ENCODE results near the gene SRP68.

The SRP68 gene

DNA sequence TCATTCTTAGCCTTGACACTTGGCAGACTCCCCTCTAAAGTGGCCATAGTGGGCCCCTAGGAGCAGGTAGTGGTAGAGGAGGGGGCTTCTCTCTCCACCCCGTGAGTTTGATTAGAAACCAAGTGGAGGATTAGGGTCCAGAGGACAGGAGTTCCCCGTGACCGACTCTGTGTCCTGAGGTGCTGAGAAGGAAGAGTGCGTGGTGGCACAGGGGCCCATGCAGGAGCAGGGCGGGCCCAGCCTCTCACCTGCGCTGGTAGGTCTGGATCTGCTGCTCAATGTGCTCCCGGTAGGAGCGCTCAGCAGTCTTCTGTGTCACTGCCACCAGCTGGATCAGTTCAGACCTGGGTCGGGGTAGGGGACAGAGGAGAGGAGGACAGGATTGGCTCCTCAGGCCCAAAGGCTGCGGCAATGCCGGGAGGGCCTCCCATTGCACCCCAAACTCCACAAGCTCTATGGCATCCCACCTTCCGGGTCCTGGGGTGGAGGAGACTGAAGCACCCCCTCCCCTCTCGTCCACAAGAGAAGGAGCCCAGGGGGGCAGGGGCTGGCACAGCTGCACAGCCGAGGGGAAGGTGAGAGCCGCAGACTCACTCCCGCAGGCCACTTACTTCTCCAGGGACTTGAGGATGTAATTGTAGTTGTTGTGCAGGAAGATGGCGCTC, 12.9 kb upstream of the SRP68 start:
- ChIA-PET POLR2A (no interaction called here), CTCF (no interaction called here)
- no peak overlapping the region for H3K4me3 ChIP-seq (ENCODE audit: control insufficient read depth in 1 of 7, extremely low read depth in 1 of 7, insufficient read depth in 4 of 7, low read depth in 2 of 7, low read length in 6 of 7)
- H3K9me3 ChIP-seq (ENCODE audit: control extremely low read depth in 1 of 5, control insufficient read depth in 4 of 5, insufficient read depth in 2 of 5, low read depth in 1 of 5, low read length in 4 of 5) = no peaks in the 10 kb centered on the region
- H3K36me3 ChIP-seq (ENCODE audit: control insufficient read depth in 4 of 4, insufficient read depth in 4 of 4, low read length in 3 of 4) = peaks cover 6 to 84% (median 68%) of the 10 kb centered on the region in 4 experiments
- peaks cover 0 to 5% (median 3%) of the 10 kb centered on the region in 4 experiments for H3K4me1 ChIP-seq (ENCODE audit: control extremely low read depth in 1 of 4, control insufficient read depth in 4 of 4, insufficient read depth in 4 of 4, low read length in 3 of 4)
- DNase-seq = no peak
- H3K27ac ChIP-seq (ENCODE audit: insufficient read depth in 1 of 2, low read depth in 1 of 2, low read length in 2 of 2, poor library complexity in 1 of 2, severe bottlenecking in 2 of 2) = no peak overlapping the region
- peaks cover 0 to 6% (median 0%) of the 10 kb centered on the region in 5 experiments for H3K27me3 ChIP-seq (replicated peaks in 2 of 5; ENCODE audit: control insufficient read depth in 4 of 5, insufficient read depth in 5 of 5, low read length in 4 of 5)
- 85% methylated on average over 14 of the region's 17 CpGs for WGBS (ENCODE audit: insufficient coverage)

DNA sequence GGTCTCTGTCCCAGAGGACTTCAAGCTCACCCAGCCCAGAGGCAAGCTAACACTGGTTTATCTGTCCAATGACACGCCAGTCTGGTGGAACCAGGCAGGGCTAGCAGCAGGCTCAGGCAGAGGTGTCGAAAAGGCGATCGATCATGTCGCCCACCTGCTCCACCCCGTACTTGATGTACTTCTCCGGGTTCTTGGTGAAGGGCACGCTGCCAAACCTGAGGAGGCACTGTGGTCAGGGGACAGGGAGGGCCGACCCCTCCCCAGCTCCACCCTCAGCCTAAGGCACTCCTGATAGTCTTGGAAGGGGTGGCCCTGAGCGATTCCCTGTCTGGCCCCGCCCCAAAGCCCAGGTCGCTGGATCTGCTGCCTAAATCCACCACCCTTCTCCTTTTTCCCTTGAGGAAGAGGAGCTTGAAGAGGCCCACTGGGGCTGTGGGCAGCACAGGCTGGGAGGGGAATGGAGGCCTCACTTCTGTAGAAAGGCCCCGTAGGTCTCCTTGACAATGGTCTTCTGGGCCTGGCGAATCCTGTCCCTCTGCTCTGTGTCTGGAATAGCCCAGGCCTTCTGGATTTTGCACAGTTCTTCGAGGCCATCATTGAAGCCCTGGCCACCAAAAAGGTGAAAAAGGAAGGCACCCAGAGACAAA, 11.3 kb upstream of the SRP68 start:
- 89% methylated on average over 10 of the region's 15 CpGs for WGBS (ENCODE audit: insufficient coverage)
- POLR2A ChIA-PET = interaction anchor here (1.0 kb wide), 1 partner anchor 64 kb away, joined by 3 read pairs; no protein-coding TSS in a partner anchor
- no peak for DNase-seq
- Histone ChIP-seq H3K4me3 (ENCODE audit: control insufficient read depth in 1 of 7, extremely low read depth in 1 of 7, insufficient read depth in 4 of 7, low read depth in 2 of 7, low read length in 6 of 7) (no peak overlapping the region), H3K27ac (ENCODE audit: insufficient read depth in 1 of 2, low read depth in 1 of 2, low read length in 2 of 2, poor library complexity in 1 of 2, severe bottlenecking in 2 of 2) (no peak overlapping the region), H3K9me3 (ENCODE audit: control extremely low read depth in 1 of 5, control insufficient read depth in 4 of 5, insufficient read depth in 2 of 5, low read depth in 1 of 5, low read length in 4 of 5) (no peaks in the 10 kb centered on the region), H3K36me3 (ENCODE audit: control insufficient read depth in 4 of 4, insufficient read depth in 4 of 4, low read length in 3 of 4) (peaks cover 6 to 69% (median 56%) of the 10 kb centered on the region in 4 experiments), H3K4me1 (ENCODE audit: control extremely low read depth in 1 of 4, control insufficient read depth in 4 of 4, insufficient read depth in 4 of 4, low read length in 3 of 4) (peaks cover 2 to 16% (median 13%) of the 10 kb centered on the region in 4 experiments), H3K27me3 (replicated peaks in 2 of 5; ENCODE audit: control insufficient read depth in 4 of 5, insufficient read depth in 5 of 5, low read length in 4 of 5) (peaks cover 0 to 21% (median 12%) of the 10 kb centered on the region in 5 experiments)
- CTCF ChIA-PET = interaction anchor here (0.6 to 1.0 kb wide), 2 partner anchors 9 to 246 kb away, joined by 3 read pairs; no protein-coding TSS in a partner anchor

DNA sequence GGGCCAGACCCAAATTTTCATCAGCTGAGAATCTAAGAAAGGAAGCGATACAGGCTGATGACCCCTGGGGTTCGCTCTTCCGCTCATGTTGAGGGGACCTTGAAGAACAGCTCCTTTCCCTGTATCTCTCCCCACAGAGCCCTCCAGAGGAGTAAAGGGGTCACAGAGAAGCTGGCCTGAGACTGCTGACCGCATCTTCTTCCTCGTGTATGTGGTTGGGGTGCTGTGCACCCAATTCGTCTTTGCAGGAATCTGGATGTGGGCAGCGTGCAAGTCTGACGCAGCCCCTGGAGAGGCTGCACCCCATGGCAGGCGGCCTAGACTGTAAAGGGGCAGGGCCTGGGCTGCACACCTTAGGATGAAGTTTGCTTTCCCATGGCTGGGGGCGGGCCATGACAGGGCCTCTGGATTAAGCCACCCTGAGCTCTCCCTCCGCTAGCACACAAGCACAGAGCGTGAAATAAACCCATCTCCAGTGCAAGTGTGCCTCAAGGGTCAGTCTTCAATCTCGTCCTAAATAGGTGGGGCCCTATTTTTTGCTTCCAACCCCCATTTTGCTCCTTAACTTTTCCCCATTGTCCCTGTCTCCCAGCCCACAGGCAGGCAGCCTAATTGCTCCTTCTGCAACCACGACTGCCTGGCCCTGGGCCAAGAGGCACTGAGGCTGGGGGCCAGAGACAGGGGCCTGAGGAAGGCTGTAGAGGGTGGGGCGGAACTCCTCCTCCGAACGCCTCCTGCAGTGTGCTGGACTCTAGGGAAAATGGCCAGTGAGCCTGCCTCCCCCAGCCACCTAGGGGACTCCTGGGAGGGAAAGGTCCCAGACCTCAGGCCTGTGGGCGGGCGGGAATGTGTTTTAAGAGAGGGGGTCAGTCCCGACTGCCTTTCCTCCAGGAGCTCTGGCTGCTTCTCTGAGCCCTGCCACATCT, 10.3 kb upstream of the SRP68 start:
- peaks cover 0 to 32% (median 19%) of the 10 kb centered on the region in 5 experiments for H3K27me3 ChIP-seq (replicated peaks in 2 of 5; ENCODE audit: control insufficient read depth in 4 of 5, insufficient read depth in 5 of 5, low read length in 4 of 5)
- H3K27ac ChIP-seq (ENCODE audit: insufficient read depth in 1 of 2, low read depth in 1 of 2, low read length in 2 of 2, poor library complexity in 1 of 2, severe bottlenecking in 2 of 2) = no peak overlapping the region
- H3K4me1 ChIP-seq (ENCODE audit: control extremely low read depth in 1 of 4, control insufficient read depth in 4 of 4, insufficient read depth in 4 of 4, low read length in 3 of 4) = peaks cover 2 to 16% (median 13%) of the 10 kb centered on the region in 4 experiments
- ChIA-PET POLR2A (interaction anchor here (1.0 kb wide), 1 partner anchor 63 kb away, joined by 3 read pairs; no protein-coding TSS in a partner anchor), CTCF (interaction anchor here (1.0 kb wide), 1 partner anchor 10 kb away, joined by 3 read pairs; no protein-coding TSS in a partner anchor)
- peaks cover 0 to 58% (median 47%) of the 10 kb centered on the region in 4 experiments for H3K36me3 ChIP-seq (ENCODE audit: control insufficient read depth in 4 of 4, insufficient read depth in 4 of 4, low read length in 3 of 4)
- H3K4me3 ChIP-seq (ENCODE audit: control insufficient read depth in 1 of 7, extremely low read depth in 1 of 7, insufficient read depth in 4 of 7, low read depth in 2 of 7, low read length in 6 of 7) = no peak overlapping the region
- H3K9me3 ChIP-seq (ENCODE audit: control extremely low read depth in 1 of 5, control insufficient read depth in 4 of 5, insufficient read depth in 2 of 5, low read depth in 1 of 5, low read length in 4 of 5) = no peaks in the 10 kb centered on the region
- no peak for DNase-seq
- 92% methylated on average over 20 of the region's 20 CpGs for WGBS (ENCODE audit: insufficient coverage)

DNA sequence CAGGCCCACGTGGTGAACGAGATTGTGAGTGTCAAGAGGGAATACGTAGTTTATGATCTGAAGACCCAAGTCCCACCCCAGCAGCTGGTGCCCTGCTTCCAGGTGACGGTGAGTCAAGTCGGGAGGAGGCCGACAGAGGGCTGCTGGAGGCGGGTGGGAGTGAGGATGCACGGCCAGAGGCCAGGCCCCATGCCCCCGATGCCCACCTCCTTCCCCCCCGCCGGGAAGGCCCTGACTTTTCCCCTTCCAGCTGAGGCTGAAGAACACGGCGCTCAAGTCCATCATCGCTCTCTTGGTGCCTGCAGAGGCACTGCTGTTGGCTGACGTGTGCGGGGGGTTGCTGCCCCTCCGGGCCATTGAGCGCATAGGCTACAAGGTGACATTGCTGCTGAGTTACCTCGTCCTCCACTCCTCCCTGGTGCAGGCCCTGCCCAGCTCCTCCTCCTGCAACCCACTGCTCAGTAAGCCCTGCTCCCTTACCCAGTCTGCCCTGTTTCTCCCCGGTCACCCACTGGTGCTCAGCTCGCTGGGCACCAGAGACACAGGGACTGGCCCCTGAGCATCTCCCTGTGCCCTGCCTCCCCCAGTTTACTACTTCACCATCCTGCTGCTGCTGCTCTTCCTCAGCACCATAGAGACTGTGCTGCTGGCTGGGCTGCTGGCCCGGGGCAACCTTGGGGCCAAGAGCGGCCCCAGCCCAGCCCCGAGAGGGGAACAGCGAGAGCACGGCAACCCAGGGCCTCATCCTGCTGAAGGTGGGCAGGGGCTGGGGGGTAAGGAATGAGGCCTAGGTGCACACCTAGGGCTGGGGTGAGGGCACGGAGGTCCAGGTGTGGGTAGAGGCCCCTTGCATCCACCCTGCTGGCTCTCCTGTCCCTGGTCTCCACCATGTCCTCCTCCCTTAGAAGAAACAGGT, 9.2 kb upstream of the SRP68 start:
- H3K9me3 ChIP-seq (ENCODE audit: control extremely low read depth in 1 of 5, control insufficient read depth in 4 of 5, insufficient read depth in 2 of 5, low read depth in 1 of 5, low read length in 4 of 5) = no peaks in the 10 kb centered on the region
- peaks cover 0 to 42% (median 26%) of the 10 kb centered on the region in 5 experiments for H3K27me3 ChIP-seq (replicated peaks in 2 of 5; ENCODE audit: control insufficient read depth in 4 of 5, insufficient read depth in 5 of 5, low read length in 4 of 5)
- peaks cover 2 to 25% (median 20%) of the 10 kb centered on the region in 4 experiments for H3K4me1 ChIP-seq (ENCODE audit: control extremely low read depth in 1 of 4, control insufficient read depth in 4 of 4, insufficient read depth in 4 of 4, low read length in 3 of 4)
- no peak for DNase-seq
- H3K36me3 ChIP-seq (ENCODE audit: control insufficient read depth in 4 of 4, insufficient read depth in 4 of 4, low read length in 3 of 4) = peaks cover 0 to 48% (median 38%) of the 10 kb centered on the region in 4 experiments
- H3K27ac ChIP-seq (ENCODE audit: insufficient read depth in 1 of 2, low read depth in 1 of 2, low read length in 2 of 2, poor library complexity in 1 of 2, severe bottlenecking in 2 of 2) = no peak overlapping the region
- no peak overlapping the region for H3K4me3 ChIP-seq (ENCODE audit: control insufficient read depth in 1 of 7, extremely low read depth in 1 of 7, insufficient read depth in 4 of 7, low read depth in 2 of 7, low read length in 6 of 7)
- POLR2A ChIA-PET = no interaction called here
- CTCF ChIA-PET = interaction anchor here (0.6 to 2.0 kb wide), 2 partner anchors 13 to 334 kb away, joined by 3 to 7 read pairs; no protein-coding TSS in a partner anchor
- WGBS (ENCODE audit: insufficient coverage) = 93% methylated on average over 24 of the region's 27 CpGs

DNA sequence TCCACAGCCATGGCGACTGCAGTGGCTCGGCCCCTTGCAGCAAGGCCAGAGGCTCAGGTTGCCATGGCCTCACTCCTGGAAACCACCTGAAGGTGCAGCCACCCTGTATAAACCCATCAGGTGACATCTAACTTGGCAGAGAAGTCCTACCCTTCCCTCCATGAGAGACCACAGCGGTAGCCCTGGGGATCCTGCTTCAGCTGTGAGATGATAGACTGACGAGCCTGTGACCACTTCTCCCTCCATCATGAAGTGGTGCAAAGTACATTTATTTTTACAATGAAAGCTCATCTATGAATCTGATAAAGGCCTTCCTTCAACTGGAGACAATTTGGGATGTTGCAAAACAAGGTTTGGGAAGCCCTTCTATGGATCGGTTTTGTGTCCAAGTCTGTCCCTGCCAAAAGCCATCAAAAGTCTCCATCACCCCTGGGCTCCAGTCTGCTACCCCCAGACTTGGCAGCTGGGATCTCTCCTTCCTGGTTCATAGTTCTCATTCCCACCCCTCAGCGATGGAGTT, 8.5 kb upstream of the SRP68 start:
- DNase-seq = peak in 1 of 3 donors; percentile 8
- peaks cover 0 to 41% (median 32%) of the 10 kb centered on the region in 4 experiments for H3K36me3 ChIP-seq (ENCODE audit: control insufficient read depth in 4 of 4, insufficient read depth in 4 of 4, low read length in 3 of 4)
- WGBS (ENCODE audit: insufficient coverage) = 97% methylated on average over 3 of the region's 6 CpGs
- H3K9me3 ChIP-seq (ENCODE audit: control extremely low read depth in 1 of 5, control insufficient read depth in 4 of 5, insufficient read depth in 2 of 5, low read depth in 1 of 5, low read length in 4 of 5) = no peaks in the 10 kb centered on the region
- H3K4me3 ChIP-seq (ENCODE audit: control insufficient read depth in 1 of 7, extremely low read depth in 1 of 7, insufficient read depth in 4 of 7, low read depth in 2 of 7, low read length in 6 of 7) = no peak overlapping the region
- peaks cover 2 to 32% (median 27%) of the 10 kb centered on the region in 4 experiments for H3K4me1 ChIP-seq (ENCODE audit: control extremely low read depth in 1 of 4, control insufficient read depth in 4 of 4, insufficient read depth in 4 of 4, low read length in 3 of 4)
- no peak overlapping the region for H3K27ac ChIP-seq (ENCODE audit: insufficient read depth in 1 of 2, low read depth in 1 of 2, low read length in 2 of 2, poor library complexity in 1 of 2, severe bottlenecking in 2 of 2)
- CTCF ChIA-PET = interaction anchor here (0.6 to 2.0 kb wide), 5 partner anchors 14 to 335 kb away, joined by 3 to 7 read pairs (median 3); no protein-coding TSS in a partner anchor
- POLR2A ChIA-PET = no interaction called here
- H3K27me3 ChIP-seq (replicated peaks in 2 of 5; ENCODE audit: control insufficient read depth in 4 of 5, insufficient read depth in 5 of 5, low read length in 4 of 5) = peaks cover 0 to 50% (median 29%) of the 10 kb centered on the region in 5 experiments
